HG03097 (cell line): ENCODE measurements around the gene COL17A1.

Experiments
- ATAC-seq: cut with Tn5 transposase; IDR thresholded peaks from one replicate; pipeline ENCODE4 v1.9.1; 2021; ENCODE audit not compliant: unreplicated experiment, low FRiP score

The COL17A1 gene

GRCh38 chr10:104085801-104086400 is at the start of gene COL17A1:
TSS of gene COL17A1 (minus strand) at chr10:104085880. CDS start at chr10:104080673, 5,207 bp downstream.
- ATAC-seq, result no peak

DNA sequence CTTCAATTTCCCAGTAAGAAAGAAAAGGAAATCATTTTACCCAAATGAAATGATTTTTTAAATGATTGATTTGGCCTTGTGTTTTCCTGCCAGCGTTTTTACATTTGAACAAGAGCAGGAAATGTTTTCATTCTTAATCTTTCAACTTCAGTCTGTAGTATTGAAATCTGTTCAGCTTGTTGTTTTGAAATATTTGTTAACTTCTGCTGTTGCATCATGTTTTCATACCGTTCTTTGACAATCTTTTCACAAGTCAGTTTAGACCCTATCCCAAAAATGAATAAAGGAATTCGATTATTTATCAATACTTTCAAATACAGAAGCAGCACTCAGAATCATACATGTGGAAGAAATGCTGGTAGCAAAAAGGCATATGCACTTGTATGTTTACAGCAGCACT is 44.4 kb upstream of the COL17A1 start:
- no peak for ATAC-seq

GRCh38 chr10:104128214-104128613 is 42.5 kb upstream of the COL17A1 start:
- no peak for ATAC-seq

DNA sequence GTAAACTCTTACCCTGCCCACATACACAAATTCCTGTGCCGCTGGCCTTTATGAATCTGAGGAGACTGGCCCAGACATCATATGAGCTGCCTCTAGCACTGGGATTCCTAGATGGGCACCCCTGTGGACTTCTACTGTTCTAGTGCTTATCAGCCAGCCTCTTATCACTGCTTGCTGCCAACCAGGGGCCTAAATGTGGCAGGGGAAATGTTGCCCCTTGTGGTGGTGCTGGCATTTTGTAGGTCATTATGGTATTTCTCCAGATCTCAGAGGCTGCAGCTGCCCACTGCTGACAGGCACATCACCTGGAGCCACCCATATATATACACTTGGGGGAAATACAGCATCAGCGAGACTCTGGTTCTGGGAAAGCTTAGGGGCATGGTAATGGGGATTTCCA is 41.7 kb upstream of the COL17A1 start:
- ATAC-seq, result no peak

DNA sequence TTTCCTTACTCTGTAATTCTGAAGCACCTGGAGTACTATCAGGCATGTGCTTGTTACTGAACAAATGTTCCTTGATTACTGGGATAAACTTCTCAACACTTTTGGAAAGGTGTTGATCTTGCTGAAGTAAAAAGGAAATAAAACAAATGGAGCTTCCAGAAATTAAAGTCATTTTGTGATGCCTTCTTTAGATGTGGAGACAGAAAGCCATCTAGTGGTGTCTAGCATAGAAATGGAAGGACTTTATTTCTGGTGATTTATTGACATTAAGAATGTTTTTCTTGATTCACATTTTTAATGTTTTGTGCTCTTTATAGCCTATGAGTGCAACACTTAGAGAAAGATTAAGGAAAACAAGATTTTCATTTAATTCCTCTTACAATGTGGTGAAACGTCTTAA is 37.7 kb upstream of the COL17A1 start:
- no peak for ATAC-seq

GRCh38 chr10:104122225-104123107 is 36.8 kb upstream of the COL17A1 start:
- peak; percentile 0 for ATAC-seq

DNA sequence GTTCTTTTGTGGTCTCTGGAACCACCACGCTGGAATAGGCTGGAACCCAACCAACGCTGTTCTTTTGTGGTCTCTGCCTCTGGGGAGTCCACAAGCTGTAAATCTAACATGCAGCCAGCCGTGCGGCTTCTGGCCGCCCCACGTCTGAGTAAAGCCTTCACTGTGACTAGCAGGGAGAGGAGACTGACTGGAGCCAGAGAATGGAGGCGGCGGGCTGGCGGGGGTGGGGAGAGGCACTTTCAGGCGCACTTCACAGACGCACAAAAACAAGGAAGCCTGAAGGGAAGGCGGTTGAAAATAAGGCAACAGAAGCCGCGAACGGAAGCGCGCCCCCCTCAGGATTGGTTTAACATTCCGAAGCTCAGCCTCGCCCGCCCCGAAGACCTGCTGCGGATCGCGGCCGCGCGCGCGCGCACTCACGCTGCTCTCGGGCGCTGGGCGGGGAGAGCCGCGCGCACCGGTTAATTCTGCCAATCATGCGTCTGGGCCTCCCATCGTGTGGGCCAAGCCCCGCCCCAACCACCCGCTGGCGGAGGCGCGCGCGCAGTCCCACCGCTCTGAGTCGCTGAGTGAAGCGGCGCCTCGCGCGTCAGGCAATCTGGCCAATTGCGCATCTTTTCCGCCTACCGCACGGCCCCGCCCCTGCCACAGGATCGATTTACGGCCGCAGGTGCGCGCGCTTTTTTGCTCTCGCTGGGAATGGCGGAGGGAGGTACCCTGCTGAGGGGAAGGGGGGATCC is 36.0 kb upstream of the COL17A1 start, which contains the start of gene SFR1:
SFR1 (plus strand) TSS at position 687 of the 740 bp plus-strand sequence; CDS start at position 700, 13 bp downstream.
- peak; percentile 91 for ATAC-seq

DNA sequence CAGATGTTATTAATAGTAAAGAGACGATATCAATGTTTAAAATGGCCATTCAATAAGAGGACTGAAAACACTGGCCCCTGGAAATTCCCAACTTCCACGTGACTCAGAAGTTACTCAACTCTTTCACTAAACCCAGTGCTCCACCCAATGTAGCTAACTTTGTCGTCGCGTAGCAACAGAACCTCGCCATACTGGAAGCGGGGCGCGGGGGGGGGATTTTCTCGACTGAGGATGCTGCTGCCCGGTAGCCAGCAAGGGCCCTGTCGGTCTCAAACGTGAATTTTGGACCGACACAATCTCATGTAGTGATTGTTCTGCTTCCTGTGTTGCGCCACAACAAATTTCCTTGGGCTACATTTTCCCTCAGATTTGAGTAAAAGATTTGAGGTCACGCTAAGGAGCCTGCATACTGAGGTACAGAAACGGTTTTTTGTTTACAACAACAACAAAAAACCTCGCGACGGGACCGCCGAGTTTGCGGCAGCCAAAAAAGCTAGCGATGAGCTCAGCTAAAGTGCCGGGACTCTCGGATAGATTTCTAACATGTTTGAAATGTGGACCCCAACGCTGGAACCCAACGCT is 35.3 kb upstream of the COL17A1 start:
- ATAC-seq, result peak; percentile 31

DNA sequence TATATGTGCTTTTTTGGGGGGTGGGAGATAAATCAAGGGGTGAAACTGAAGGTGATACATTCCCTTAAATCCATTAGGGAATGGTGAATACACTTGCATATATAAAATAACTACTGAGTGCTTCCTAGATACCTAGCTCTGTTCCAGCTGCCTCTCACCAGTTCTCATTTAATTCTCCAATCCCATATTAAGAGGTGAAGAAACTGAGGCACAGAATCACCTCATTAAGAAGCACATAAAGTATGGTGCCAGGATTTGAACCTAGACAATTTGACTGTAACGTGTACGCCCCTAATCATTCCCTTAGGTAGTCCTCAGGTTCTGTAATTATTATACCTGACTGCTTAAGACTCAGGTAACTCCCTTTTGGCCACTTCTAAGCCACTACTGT is 34.8 kb upstream of the COL17A1 start:
- ATAC-seq, result no peak

DNA sequence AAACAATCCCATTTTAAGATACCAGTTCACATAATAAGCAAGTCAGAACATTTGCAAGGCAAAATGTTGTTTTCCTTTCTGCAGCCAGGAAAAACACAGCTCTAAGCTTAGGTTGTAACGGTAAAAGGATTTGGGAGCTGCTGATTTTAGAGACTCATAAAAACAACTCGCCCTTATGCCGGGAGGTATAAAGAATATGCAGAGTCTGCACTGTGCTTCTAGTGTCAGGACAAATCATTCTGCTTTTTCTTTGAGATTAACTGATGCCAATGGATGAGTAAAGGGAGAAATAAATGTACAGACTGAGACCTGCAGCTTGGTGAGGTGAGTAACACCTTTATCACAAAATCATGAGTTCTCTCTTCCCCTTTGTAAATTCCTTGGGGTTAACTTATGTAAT is 34.3 kb upstream of the COL17A1 start:
- ATAC-seq, result no peak

DNA sequence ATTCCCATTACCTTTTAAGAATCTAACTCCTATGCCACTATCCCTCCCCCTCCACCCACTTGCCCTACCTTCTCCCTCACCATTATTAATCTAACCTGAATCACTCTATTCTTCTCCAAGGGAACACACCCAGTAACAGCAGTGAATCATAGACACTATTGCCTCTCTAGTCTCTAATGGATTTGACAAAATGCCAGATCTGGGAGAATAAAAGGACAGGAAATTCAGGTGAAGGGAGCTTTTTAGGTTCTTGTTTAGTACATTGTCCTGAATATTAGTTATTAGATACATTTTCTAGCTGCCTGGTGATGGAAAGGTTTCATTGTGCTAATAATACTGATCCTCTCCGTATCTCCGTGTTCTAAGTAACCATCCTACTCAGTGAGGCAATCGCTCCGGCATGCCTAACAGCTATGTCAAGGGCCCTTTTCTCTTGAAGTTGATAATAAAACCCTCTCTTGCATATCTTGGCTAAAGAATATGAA is 32.2 kb upstream of the COL17A1 start:
- no peak for ATAC-seq

GRCh38 chr10:104113376-104113956 is 27.8 kb upstream of the COL17A1 start:
- ATAC-seq, result no peak

DNA sequence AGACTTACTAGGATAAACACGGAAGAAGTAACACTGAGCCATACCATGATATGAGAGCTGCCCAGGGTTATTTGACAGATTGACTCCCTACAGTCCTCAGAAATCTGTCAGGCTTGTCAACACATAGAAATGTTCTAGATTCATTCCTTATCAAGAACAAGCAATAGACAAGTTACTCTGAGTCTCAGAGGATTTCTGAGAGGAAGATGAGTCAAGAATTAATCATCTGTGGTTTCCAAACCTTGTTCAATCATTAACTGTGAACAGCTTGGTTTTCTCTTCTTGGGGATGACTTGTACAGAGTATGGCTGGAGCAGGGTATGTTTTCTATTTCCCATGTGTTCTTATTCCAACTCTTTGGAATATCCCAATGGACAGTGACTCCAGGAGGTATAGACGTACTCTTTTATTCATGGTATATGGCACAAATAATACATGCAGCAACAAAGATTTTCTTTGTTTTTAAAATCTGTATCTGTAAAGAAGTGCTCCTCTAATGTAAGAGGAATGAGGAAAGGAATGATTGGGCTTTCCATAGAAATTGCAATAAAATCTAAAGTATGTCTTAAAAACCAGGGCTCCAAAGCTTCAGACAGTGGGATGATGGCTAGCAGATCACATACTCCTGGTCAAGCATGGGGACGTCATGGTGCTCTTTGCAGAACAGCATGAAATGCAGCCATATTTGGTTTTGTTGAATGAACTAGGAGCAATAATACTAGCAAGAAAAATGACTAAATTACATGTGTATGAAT is 24.4 kb upstream of the COL17A1 start:
- peak; percentile 90 for ATAC-seq

DNA sequence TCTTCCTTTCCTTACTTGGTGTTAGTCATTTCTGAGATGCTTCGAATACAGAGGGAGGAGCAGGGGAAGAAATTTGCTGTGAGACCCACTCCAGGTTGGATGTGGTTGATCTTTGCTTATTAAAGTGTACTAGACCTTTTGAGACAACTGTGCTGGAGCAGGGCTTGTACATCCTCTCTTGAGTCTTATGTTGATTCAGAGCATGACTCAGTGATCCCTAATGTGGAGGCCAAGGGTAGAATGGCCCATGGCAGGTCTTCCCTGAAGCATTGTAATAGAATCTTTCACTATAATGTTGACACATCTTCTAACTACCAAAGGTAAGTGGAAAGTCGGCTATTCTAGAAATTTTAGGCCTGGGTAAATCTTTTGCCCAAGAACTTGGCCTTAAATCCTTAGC is 19.2 kb upstream of the COL17A1 start:
- ATAC-seq, result no peak

GRCh38 chr10:104104418-104104817 is 18.7 kb upstream of the COL17A1 start:
- ATAC-seq, result no peak

- no peak for ATAC-seq
Measured at GRCh38 chr10:104103956-104104355, 18.3 kb upstream of the COL17A1 start.

GRCh38 chr10:104101902-104102301 is 16.2 kb upstream of the COL17A1 start:
- no peak for ATAC-seq

DNA sequence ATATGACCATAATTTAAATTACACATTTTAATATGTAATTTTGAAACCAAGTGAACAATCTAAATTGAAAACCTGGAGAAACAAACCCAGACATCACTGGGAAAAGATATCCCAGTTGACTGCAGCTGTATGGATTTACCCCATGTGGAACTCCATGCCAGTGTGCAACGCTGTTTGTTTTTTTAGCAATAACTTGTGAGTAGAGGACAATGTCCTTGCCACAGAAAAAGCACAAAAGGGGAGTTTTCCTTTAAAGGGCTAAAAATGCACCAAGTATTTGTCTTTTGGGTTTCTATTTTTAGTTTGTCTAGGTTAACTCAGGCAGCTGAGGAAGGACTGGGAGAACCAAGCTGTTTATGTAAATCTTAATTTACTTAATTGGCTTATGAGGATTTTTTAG is 15.1 kb upstream of the COL17A1 start:
- ATAC-seq, result no peak

- no peak for ATAC-seq
Measured at GRCh38 chr10:104099941-104100340, 14.3 kb upstream of the COL17A1 start.

DNA sequence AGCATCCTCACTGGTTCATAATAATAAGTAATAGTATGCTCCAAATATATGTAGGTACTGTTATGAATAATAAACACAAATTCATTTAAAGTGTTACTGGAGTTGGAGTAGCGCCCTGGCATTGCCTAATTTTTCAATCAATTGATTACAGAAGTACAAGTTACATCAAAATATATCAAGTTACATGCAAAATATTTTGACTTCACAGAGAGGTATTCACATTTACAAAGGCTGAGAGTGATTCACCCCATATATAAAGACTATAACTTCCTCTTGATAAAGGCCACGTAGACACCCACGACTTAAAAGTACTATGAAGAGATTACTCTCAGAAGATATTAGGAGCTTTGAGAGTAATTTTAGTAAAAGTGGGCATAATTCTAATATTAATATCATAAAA is 13.6 kb upstream of the COL17A1 start:
- no peak for ATAC-seq
